Mucosa of rectum (tissue), 2 donors: ENCODE data around the gene NBAS.

Experiments
- H3K27ac ChIP-seq, 2 donors: one replicate each; pipeline ENCODE4 v1.7.0; 2013; ENCODE audit warnings: inconsistent platforms in 2 of 2, low read depth in 2 of 2, low read length in 2 of 2
- H3K27me3 ChIP-seq, 2 donors: one replicate each; pipeline ENCODE4 v1.7.0; 2013; ENCODE audit warnings: low read length in 2 of 2; ENCODE audit not compliant: control insufficient read depth in 2 of 2, insufficient read depth in 2 of 2
- H3K36me3 ChIP-seq, 2 donors: one replicate each; pipeline ENCODE4 v1.7.0; 2013; ENCODE audit warnings: low read length in 2 of 2; ENCODE audit not compliant: control insufficient read depth in 2 of 2, insufficient read depth in 2 of 2
- H3K4me1 ChIP-seq, 2 donors: one replicate each; pipeline ENCODE4 v1.7.0; 2013; ENCODE audit warnings: low read length in 2 of 2, mild to moderate bottlenecking in 1 of 2; ENCODE audit not compliant: control insufficient read depth in 2 of 2, insufficient read depth in 2 of 2
- H3K4me3 ChIP-seq, 2 donors: one replicate each; pipeline ENCODE4 v1.7.0; 2013; ENCODE audit warnings: low read length in 2 of 2
- H3K9ac ChIP-seq, 2 donors: one replicate each; pipeline ENCODE4 v1.7.0; 2013; ENCODE audit warnings: low read length in 2 of 2, low read depth in 1 of 2, mild to moderate bottlenecking in 1 of 2
- H3K9me3 ChIP-seq, 2 donors: one replicate each; pipeline ENCODE4 v1.7.0; 2013; ENCODE audit warnings: low read length in 2 of 2; ENCODE audit not compliant: control insufficient read depth in 2 of 2
- donor health status: healthy.
- donor health status: Normal muscosa, but diverticular disease.

NBAS gene

DNA sequence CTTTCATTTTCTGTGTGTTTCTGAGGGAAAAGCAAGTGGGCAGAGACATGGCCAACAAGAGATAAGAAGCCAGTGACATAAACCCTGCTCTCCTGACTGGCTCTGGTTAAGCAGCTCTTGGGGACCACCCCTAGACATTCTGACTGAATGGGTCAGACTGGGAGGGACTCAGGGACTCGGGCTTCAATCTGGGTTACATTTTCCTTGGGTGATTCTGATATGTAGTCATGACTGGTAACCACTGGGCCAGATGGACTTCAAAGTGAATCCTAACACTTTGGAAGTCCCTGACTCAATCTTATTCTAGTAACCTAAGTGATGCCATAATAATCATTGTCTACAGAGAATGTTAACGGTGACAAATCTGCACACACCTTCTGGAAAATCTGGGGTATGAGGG lies 397.8 kb downstream of the NBAS start:
- H3K4me1 ChIP-seq: no peaks in the 10 kb centered on the region
- no peak overlapping the region for H3K9ac ChIP-seq
- no peaks in the 10 kb centered on the region for H3K9me3 ChIP-seq
- H3K27ac ChIP-seq: no peak overlapping the region
- no peaks in the 10 kb centered on the region for H3K27me3 ChIP-seq
- no peaks in the 10 kb centered on the region for H3K36me3 ChIP-seq
- H3K4me3 ChIP-seq: no peak overlapping the region

DNA sequence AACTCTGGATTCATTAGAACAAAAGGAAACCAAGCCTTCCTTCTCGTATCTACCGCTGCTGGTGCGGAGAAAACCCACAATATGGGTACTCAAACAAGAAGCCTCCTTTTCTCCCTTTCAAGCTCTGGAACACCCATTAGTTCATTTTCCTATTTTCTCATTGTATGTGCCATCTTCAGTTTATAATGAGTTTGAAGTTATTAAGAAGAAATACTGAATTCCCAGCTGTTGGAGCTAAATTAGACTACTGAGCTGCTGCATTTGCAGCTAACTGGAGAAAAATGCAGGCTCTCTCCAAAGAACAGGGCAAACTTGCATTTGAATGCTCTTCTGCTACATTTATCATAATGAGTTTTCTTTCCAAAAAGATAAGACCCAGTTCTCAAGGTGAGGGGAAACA lies 398.5 kb downstream of the NBAS start:
- no peaks in the 10 kb centered on the region for H3K9me3 ChIP-seq
- H3K4me1 ChIP-seq: no peaks in the 10 kb centered on the region
- no peak overlapping the region for H3K27ac ChIP-seq
- H3K4me3 ChIP-seq: no peak overlapping the region
- no peaks in the 10 kb centered on the region for H3K36me3 ChIP-seq
- no peak overlapping the region for H3K9ac ChIP-seq
- no peaks in the 10 kb centered on the region for H3K27me3 ChIP-seq

DNA sequence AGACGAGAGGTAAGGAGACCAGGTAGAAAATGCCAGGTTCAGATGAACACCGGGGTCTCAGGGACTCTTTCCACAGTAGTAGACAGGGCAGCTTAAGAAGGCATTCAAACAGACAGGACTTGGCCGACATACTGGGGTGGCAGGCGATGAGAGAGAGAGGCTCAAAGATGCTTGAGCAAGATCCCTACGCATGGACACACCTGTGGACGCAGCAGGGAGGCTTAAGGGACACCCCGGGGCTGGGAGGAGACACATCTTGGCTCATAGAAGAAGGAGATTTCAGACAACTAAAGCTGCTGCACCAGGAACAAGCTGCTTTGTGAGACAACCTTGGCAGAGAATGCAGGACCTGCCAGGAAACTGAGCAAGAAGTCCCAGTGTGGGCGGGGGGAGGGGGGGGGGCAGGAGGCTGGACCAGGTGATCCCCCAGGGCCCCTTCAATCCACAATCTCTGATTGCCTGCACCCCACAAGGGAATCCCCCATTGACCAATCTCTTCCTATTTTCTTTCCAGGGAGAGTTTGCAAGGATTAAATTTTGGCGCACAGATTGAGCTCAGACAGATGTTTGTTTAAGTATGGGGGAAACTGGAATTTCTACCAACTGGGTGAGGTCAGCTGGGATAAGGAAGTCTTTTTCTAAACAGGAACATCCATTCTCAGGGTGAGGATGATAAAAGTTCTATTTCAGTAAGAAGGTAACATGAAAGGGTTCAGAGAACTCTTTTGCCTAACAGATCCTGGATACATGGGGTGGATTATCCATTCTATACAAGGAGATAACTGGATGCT lies 400.7 kb downstream of the NBAS start:
- Histone ChIP-seq H3K9ac (no peak overlapping the region), H3K27ac (no peak overlapping the region), H3K9me3 (no peaks in the 10 kb centered on the region), H3K36me3 (no peaks in the 10 kb centered on the region), H3K27me3 (no peaks in the 10 kb centered on the region), H3K4me1 (no peaks in the 10 kb centered on the region), H3K4me3 (no peak overlapping the region)

DNA sequence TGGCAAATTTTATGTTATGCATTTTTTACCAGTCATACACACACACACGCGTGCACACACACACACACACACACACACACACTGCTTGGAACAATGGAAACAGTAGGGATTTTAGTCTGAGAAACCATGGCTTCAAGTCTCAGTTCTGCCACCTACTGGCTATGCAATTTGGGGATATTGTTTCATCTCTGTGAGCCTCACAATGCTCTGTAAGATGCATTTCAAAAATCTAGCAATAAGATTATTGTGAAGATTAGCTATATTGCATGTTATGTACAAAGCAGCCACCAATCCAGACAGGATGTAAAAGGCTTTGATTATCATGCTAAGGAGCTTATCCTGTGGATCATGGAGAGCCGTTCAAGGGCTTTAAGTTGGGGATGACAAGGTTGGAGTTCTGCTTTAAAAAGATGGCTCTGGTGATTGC lies 401.4 kb downstream of the NBAS start:
- Histone ChIP-seq H3K27me3 (no peaks in the 10 kb centered on the region), H3K36me3 (no peaks in the 10 kb centered on the region), H3K9me3 (no peaks in the 10 kb centered on the region), H3K4me3 (no peak overlapping the region), H3K27ac (no peak overlapping the region), H3K9ac (no peak overlapping the region), H3K4me1 (no peaks in the 10 kb centered on the region)

DNA sequence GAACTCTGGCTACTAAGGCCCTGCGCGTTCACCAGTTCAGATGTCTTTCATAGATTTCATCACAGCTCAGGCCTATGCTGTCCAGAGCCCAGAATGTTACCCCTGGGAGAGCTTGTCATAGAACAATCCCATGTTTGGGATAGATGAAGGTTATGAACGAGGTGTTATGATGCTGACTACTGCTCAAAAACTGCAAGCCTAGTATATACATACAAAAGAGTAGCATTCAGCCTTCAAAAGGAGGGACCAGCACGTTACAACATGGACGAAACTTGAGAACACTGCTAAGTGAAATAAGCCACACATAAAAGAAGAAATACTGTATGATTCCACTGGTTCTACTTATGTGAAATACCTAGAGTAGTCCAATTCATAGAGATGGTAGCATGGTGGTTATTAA lies 401.9 kb downstream of the NBAS start:
- Histone ChIP-seq H3K27ac (no peak overlapping the region), H3K4me1 (no peaks in the 10 kb centered on the region), H3K9ac (no peak overlapping the region), H3K4me3 (no peak overlapping the region), H3K9me3 (no peaks in the 10 kb centered on the region), H3K27me3 (no peaks in the 10 kb centered on the region), H3K36me3 (no peaks in the 10 kb centered on the region)

DNA sequence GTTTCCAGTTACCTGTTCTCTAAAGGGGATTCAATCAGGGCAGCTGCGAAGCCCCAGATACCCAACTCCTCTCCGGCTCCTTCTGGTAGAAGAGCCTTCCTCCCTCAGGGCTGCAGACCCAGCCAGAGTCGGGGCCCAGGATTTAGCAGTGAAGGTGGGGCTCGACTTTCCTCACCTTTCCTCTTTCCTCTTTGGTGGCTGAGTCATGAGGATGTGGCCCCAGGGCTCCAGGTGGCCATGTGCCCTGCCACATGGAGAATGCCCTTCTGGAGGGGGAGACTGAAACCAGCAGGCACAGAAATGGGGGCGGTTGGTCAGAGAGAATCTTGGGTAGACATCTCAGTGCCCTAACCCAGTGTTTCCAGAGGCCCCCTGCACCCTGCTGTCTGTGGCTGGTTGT lies 402.6 kb downstream of the NBAS start:
- H3K4me3 ChIP-seq: no peak overlapping the region
- H3K9ac ChIP-seq: no peak overlapping the region
- H3K27ac ChIP-seq: no peak overlapping the region
- no peaks in the 10 kb centered on the region for H3K9me3 ChIP-seq
- H3K36me3 ChIP-seq: no peaks in the 10 kb centered on the region
- H3K4me1 ChIP-seq: no peaks in the 10 kb centered on the region
- H3K27me3 ChIP-seq: no peaks in the 10 kb centered on the region

DNA sequence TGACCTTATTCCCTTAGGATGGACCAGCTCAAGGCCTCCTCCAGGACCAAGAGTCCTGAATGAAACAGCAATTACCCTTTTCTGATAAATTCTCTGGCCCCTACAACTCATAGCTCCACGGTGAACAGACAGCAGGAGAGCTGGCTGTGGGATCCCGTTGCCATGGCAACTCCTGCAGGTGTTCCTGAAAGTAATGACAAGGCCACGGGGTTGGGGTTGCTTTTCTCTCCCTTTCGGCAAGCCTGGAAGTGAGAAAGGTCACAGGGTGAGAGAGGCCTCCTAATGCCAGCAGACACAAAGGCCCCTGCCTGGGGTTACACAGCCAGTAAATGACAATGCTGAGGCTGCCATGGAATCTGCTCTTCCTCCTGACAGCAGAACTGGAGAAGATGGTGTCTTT lies 403.0 kb downstream of the NBAS start:
- no peaks in the 10 kb centered on the region for H3K4me1 ChIP-seq
- no peaks in the 10 kb centered on the region for H3K36me3 ChIP-seq
- no peak overlapping the region for H3K4me3 ChIP-seq
- no peaks in the 10 kb centered on the region for H3K9me3 ChIP-seq
- H3K27ac ChIP-seq: no peak overlapping the region
- H3K27me3 ChIP-seq: no peaks in the 10 kb centered on the region
- H3K9ac ChIP-seq: no peak overlapping the region

DNA sequence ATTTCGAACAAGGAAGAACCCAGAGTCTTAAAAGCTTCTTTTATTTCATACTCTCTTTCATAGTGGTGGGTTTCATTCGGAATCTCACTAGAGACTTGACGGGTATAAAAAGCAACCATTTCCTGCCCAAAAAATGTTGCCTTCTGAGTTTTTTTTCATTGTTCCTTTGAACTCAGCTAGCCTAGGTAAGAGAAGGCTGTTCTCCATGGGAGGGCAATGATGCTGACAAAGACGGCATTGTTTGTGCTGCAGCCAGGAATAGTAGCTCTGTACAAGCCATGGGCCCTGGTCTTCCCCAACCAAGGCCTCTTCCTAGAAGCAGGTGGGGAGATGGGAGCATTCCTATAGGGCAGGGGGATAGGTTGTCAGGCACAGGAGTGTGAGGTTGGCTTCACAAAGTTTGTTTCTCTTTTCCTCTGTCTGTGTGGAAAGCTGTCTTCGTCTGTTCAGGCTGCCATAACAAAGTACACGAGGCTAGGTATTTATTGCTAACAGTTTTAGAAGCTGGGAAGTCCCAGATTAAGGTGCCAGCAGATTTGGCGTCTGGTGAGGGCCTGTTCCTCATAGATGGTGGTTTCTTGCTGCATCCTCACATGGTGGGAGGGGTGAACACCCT lies 405.1 kb downstream of the NBAS start:
- H3K4me3 ChIP-seq: no peak overlapping the region
- no peaks in the 10 kb centered on the region for H3K27me3 ChIP-seq
- H3K9ac ChIP-seq: no peak overlapping the region
- H3K27ac ChIP-seq: no peak overlapping the region
- H3K36me3 ChIP-seq: no peaks in the 10 kb centered on the region
- H3K4me1 ChIP-seq: no peaks in the 10 kb centered on the region
- H3K9me3 ChIP-seq: no peaks in the 10 kb centered on the region

DNA sequence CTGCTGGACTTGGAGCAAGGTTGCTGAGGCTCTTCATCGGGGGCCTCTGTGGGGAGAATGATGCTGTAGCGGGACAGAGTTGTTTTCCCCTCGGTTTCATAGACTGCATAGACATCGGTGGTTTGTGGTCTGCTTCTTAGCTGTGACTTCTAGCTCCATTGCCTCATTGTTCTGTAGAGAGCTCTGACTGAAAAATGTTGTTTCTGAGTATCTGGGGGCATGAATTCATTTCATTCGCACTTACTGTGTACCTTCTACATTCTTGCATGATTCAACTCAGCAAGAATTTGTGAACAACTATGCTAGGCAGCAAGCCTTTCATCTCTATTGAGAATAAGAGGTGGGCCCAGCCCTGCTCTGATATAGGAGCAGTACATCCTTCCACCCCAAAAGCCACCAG lies 406.8 kb downstream of the NBAS start:
- no peak overlapping the region for H3K27ac ChIP-seq
- no peaks in the 10 kb centered on the region for H3K9me3 ChIP-seq
- H3K9ac ChIP-seq: no peak overlapping the region
- no peaks in the 10 kb centered on the region for H3K4me1 ChIP-seq
- no peaks in the 10 kb centered on the region for H3K36me3 ChIP-seq
- H3K27me3 ChIP-seq: no peaks in the 10 kb centered on the region
- no peak overlapping the region for H3K4me3 ChIP-seq

DNA sequence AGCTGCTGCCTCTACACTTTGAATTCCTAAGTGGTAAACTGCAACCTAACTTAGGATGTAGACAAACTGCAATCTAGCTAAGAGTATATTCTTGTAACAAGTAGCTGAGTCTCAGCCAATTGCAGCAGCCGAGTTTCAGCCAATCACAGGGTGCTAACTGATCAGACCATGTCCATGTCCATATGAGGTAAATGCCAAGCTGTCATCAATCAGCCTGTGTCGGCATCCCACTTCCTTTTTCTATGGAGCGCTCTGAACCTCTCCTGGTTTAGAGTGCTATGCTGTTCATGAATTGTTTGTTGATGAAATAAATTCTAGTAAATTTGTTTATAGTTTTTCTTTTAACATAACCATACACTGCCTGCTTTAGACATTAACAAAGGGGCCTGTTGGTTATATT lies 408.8 kb downstream of the NBAS start:
- no peaks in the 10 kb centered on the region for H3K27me3 ChIP-seq
- no peak overlapping the region for H3K9ac ChIP-seq
- no peaks in the 10 kb centered on the region for H3K4me1 ChIP-seq
- H3K36me3 ChIP-seq: no peaks in the 10 kb centered on the region
- no peak overlapping the region for H3K27ac ChIP-seq
- no peaks in the 10 kb centered on the region for H3K9me3 ChIP-seq
- no peak overlapping the region for H3K4me3 ChIP-seq
